Body of pancreas (tissue), 4 donors: ENCODE results near the gene CCNDBP1.

Source experiments
- POLR2A ChIP-seq, 3 donors: fragments of 450-650 bp; IDR thresholded peaks; one replicate each; pipeline ENCODE4 v1.6.1; 2016; ENCODE audit warnings: antibody characterized with exemption in 3 of 3, mild to moderate bottlenecking in 2 of 3
- TF ChIP-seq, protein P1 (sequence below), 7 experiments: fragments of 450-650 bp in 4 of 7; fragments of 200-600 bp in 3 of 7; sonication (generic) in 3 of 7; IDR thresholded peaks; one replicate each; pipeline ENCODE4 v1.5.1; 2016 to 2019; ENCODE audit warnings: antibody characterized with exemption in 7 of 7

DNA sequence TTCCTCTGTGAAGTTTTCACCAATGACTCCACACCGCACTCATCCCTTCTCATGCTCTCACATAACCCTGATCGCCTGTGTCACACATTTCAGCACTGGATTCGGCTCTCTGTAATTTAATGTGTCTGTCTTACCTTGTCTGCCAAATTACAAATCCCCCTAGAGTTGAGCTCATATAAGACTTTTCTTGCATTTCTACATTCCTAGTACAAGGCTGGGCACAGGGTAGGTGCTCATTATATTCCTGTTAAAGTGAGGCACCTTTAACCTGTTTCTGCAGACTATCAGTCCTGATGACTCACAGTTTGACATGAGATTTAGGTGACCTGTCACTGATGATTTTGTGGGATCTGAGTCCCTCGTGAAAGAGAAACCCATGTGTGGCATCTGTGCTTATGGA lies 58.9 kb downstream of the CCNDBP1 start:
- TF ChIP-seq, protein P1, sequence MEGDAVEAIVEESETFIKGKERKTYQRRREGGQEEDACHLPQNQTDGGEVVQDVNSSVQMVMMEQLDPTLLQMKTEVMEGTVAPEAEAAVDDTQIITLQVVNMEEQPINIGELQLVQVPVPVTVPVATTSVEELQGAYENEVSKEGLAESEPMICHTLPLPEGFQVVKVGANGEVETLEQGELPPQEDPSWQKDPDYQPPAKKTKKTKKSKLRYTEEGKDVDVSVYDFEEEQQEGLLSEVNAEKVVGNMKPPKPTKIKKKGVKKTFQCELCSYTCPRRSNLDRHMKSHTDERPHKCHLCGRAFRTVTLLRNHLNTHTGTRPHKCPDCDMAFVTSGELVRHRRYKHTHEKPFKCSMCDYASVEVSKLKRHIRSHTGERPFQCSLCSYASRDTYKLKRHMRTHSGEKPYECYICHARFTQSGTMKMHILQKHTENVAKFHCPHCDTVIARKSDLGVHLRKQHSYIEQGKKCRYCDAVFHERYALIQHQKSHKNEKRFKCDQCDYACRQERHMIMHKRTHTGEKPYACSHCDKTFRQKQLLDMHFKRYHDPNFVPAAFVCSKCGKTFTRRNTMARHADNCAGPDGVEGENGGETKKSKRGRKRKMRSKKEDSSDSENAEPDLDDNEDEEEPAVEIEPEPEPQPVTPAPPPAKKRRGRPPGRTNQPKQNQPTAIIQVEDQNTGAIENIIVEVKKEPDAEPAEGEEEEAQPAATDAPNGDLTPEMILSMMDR (IDR thresholded peaks at IDR 0.05), result no peak
- no peak for TF ChIP-seq POLR2A (IDR thresholded peaks at IDR 0.05)
